Caco-2 (cell line): ENCODE measurements around the gene POLR2H. TPM values are rescaled to one million over a fixed set of nuclear protein-coding genes. Genes with fewer than 3 reads are reported as not detected.

Experiments
- BruUV-seq: library from RNA; stranded (reverse); fragments of 400-500 nt; replicated peaks from 2 replicates; lab custom pipeline; 2021; lab: Mats Ljungman, UMichigan
- CTCF ChIA-PET: fragments of 300-600 bp; sonication (Branson Sonifier 250); formaldehyde crosslinking; loops from one replicate; lab custom pipeline; 2022; ENCODE audit warnings: antibody characterized with exemption; lab: Charles Lee
- POLR2A ChIA-PET: fragments of 300-600 bp; sonication (Branson Sonifier 250); formaldehyde crosslinking; loops from one replicate; lab custom pipeline; 2022; ENCODE audit warnings: antibody characterized with exemption; lab: Charles Lee
- DNase-seq, 2 experiments: peaks; one replicate each; pipeline versions ENCODE4 v3.0.0 to v3.0.0-alpha.2; 2020 to 2022
- H3K27me3 ChIP-seq: replicated peaks from 2 replicates; pipeline ENCODE4 v1.6.0; 2011; ENCODE audit warnings: low read length; ENCODE audit not compliant: control insufficient read depth, insufficient read depth
- H3K36me3 ChIP-seq: 2 replicates; pipeline ENCODE4 v1.5.1; 2011; ENCODE audit warnings: low read length; ENCODE audit not compliant: control insufficient read depth, insufficient read depth
- H3K4me1 ChIP-seq: fragments of 250-450 bp; sonication (Bioruptor Pico); 2 replicates; pipeline ENCODE4 v1.5.1; 2020; ENCODE audit warnings: mild to moderate bottlenecking
- H3K4me3 ChIP-seq: 2 replicates; pipeline ENCODE4 v1.5.1; 2011; ENCODE audit warnings: low read depth, mild to moderate bottlenecking, control low read depth, low read length
- H3K9me3 ChIP-seq: fragments of 250-450 bp; sonication (Bioruptor Pico); 2 replicates; pipeline ENCODE4 v1.5.1; 2020; ENCODE audit warnings: mild to moderate bottlenecking, moderate library complexity
- H3K27ac Mint-ChIP-seq: one replicate; pipeline ENCODE4 v1.8.0; 2022; ENCODE audit warnings: mixed read lengths; ENCODE audit not compliant: unreplicated experiment
- H3K27me3 Mint-ChIP-seq: one replicate; pipeline ENCODE4 v1.8.0; 2022; ENCODE audit warnings: mixed read lengths; ENCODE audit not compliant: insufficient read depth, unreplicated experiment
- H3K36me3 Mint-ChIP-seq: one replicate; pipeline ENCODE4 v1.8.0; 2022; ENCODE audit warnings: mild to moderate bottlenecking, mixed read lengths; ENCODE audit not compliant: insufficient read depth, unreplicated experiment
- H3K4me1 Mint-ChIP-seq: one replicate; pipeline ENCODE4 v1.8.0; 2022; ENCODE audit warnings: low read depth, mixed read lengths; ENCODE audit not compliant: unreplicated experiment
- H3K4me3 Mint-ChIP-seq: one replicate; pipeline ENCODE4 v1.8.0; 2022; ENCODE audit warnings: mild to moderate bottlenecking, moderate library complexity, mixed read lengths; ENCODE audit not compliant: unreplicated experiment
- H3K9me3 Mint-ChIP-seq: one replicate; pipeline ENCODE4 v1.8.0; 2022; ENCODE audit warnings: mixed read lengths; ENCODE audit not compliant: unreplicated experiment
- intact Hi-C: fragments of 100-400 bp; cut with micrococcal nuclease; formaldehyde crosslinking; loops from one replicate; pipeline ENCODE4 v1.10.0; 2022; ENCODE audit not compliant: unreplicated experiment
- total RNA-seq: library from RNA; stranded (reverse); gene quantifications from 2 replicates; pipeline ENCODE4 v1.2.3, GENCODE V29; 2022
- TF ChIP-seq, protein P1 (sequence below), 2 experiments: fragments of 200-600 bp in 1 of 2; IDR thresholded peaks; 1 replicate in 1 of 2; 2 replicates in 1 of 2; pipeline versions ENCODE4 v1.5.1 to v1.8.0; 2011 to 2022; ENCODE audit warnings: antibody characterized with exemption in 1 of 2, control low read depth in 1 of 2, inconsistent platforms in 1 of 2, low read depth in 1 of 2, low read length in 1 of 2, mild to moderate bottlenecking in 1 of 2, moderate library complexity in 1 of 2; ENCODE audit not compliant: insufficient read depth in 1 of 2, severe bottlenecking in 1 of 2, unreplicated experiment in 1 of 2

The POLR2H gene
- total RNA-seq, 1 experiment from 2014 or later = 101 TPM

GRCh38 chr3:184355261-184356040, 6.1 kb upstream of the POLR2H start:
- ChIA-PET POLR2A (no interaction called here), CTCF (interaction anchor here (1.0 kb wide), 1 partner anchor 16 kb away, joined by 4 read pairs; no protein-coding TSS in a partner anchor)
- Mint-ChIP-seq H3K27me3 (no peaks in the 10 kb centered on the region), H3K4me3 (no peak overlapping the region), H3K27ac (peak overlapping the region; percentile 21), H3K36me3 (peaks cover 20% of the 10 kb centered on the region), H3K9me3 (no peaks in the 10 kb centered on the region), H3K4me1 (peaks cover 9% of the 10 kb centered on the region)
- Histone ChIP-seq H3K4me3 (no peak overlapping the region), H3K36me3 (peaks cover 1% of the 10 kb centered on the region; the same call in 1 of the 2 replicates), H3K4me1 (no peaks in the 10 kb centered on the region), H3K9me3 (no peaks in the 10 kb centered on the region), H3K27me3 (no peaks in the 10 kb centered on the region)
- DNase-seq = peak in 1 of 2 experiments; percentile 29
- no TSS peak for BruUV-seq
- intact Hi-C loops = no loop called here
- TF ChIP-seq, protein P1, sequence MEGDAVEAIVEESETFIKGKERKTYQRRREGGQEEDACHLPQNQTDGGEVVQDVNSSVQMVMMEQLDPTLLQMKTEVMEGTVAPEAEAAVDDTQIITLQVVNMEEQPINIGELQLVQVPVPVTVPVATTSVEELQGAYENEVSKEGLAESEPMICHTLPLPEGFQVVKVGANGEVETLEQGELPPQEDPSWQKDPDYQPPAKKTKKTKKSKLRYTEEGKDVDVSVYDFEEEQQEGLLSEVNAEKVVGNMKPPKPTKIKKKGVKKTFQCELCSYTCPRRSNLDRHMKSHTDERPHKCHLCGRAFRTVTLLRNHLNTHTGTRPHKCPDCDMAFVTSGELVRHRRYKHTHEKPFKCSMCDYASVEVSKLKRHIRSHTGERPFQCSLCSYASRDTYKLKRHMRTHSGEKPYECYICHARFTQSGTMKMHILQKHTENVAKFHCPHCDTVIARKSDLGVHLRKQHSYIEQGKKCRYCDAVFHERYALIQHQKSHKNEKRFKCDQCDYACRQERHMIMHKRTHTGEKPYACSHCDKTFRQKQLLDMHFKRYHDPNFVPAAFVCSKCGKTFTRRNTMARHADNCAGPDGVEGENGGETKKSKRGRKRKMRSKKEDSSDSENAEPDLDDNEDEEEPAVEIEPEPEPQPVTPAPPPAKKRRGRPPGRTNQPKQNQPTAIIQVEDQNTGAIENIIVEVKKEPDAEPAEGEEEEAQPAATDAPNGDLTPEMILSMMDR (IDR thresholded peaks at IDR 0.05; ENCODE audit: insufficient read depth in 1 of 2, low read depth in 1 of 2, low read length in 1 of 2, severe bottlenecking in 1 of 2, unreplicated experiment in 1 of 2) = no peak

DNA sequence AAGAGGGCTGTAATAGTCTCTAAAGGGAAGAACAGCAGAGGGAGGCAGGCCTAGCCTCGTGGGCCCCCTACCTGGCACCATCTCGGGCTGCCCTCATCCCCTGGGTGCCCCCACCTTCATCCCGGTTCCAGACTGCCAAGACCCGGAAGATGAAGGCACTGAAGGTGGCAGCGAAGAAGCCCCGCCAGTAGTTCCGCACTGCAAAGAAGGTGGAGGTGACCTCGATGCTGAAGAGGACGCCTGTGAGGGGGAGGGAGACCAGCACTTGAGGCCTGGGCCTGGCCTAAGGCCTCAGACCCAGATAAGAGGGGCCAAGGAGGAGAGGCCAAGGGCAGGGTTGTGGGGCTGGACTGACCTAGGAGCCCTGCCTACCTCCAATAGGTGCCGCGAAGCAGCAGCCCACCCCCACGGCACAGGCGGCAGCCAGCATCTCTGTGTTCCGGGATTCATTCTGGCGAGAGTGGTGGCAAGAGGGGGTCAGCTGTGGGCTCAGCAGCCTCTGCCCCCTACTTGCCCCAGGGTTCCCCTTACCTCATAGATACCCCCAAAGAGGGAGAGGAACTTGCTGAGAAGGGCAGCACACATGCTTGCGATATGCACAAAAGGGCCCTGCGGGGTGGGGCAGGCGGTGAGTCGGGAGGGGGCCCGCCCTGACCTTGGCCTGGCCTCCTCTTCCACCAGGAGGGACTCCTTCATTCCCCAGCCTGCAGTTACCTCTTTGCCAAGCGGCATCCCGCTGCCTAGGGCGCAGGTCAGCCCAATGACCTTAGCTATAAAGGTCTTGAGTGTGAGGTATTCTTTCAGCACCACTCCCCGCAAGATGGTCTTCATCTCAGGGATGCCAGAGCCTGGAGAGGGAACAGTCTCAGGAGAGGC, 4.0 kb upstream of the POLR2H start:
- no peak for DNase-seq
- CTCF ChIA-PET = no interaction called here
- POLR2A ChIA-PET = no interaction called here
- no peak overlapping the region for H3K4me3 ChIP-seq
- TF ChIP-seq, protein P1 (IDR thresholded peaks at IDR 0.05; ENCODE audit: insufficient read depth in 1 of 2, low read depth in 1 of 2, low read length in 1 of 2, severe bottlenecking in 1 of 2, unreplicated experiment in 1 of 2) = no peak
- Mint-ChIP-seq H3K4me1 (peaks cover 11% of the 10 kb centered on the region), H3K27ac (no peak overlapping the region), H3K9me3 (no peaks in the 10 kb centered on the region), H3K27me3 (no peaks in the 10 kb centered on the region), H3K36me3 (peaks cover 8% of the 10 kb centered on the region), H3K4me3 (no peak overlapping the region)
- BruUV-seq = no TSS peak
- H3K36me3 ChIP-seq = peaks cover 1% of the 10 kb centered on the region; the same call in 1 of the 2 replicates
- H3K27me3 ChIP-seq = no peaks in the 10 kb centered on the region
- intact Hi-C loops = no loop called here
- no peaks in the 10 kb centered on the region for H3K4me1 ChIP-seq
- H3K9me3 ChIP-seq = no peaks in the 10 kb centered on the region

GRCh38 chr3:184358124-184358767, 3.3 kb upstream of the POLR2H start:
- peaks cover 1% of the 10 kb centered on the region; the same call in 1 of the 2 replicates for H3K36me3 ChIP-seq
- ChIA-PET CTCF (no interaction called here), POLR2A (no interaction called here)
- Mint-ChIP-seq H3K9me3 (no peaks in the 10 kb centered on the region), H3K4me3 (no peak overlapping the region), H3K27ac (no peak overlapping the region), H3K4me1 (peaks cover 11% of the 10 kb centered on the region), H3K36me3 (peaks cover 9% of the 10 kb centered on the region), H3K27me3 (no peaks in the 10 kb centered on the region)
- H3K9me3 ChIP-seq = no peaks in the 10 kb centered on the region
- H3K27me3 ChIP-seq = no peaks in the 10 kb centered on the region
- H3K4me3 ChIP-seq = no peak overlapping the region
- TF ChIP-seq, protein P1 (IDR thresholded peaks at IDR 0.05; ENCODE audit: insufficient read depth in 1 of 2, low read depth in 1 of 2, low read length in 1 of 2, severe bottlenecking in 1 of 2, unreplicated experiment in 1 of 2) = no peak
- intact Hi-C loops = no loop called here
- peak in 1 of 2 experiments; percentile 37 for DNase-seq
- no peaks in the 10 kb centered on the region for H3K4me1 ChIP-seq
- no TSS peak for BruUV-seq
